ENCODE data around the gene ANO6.

DNA sequence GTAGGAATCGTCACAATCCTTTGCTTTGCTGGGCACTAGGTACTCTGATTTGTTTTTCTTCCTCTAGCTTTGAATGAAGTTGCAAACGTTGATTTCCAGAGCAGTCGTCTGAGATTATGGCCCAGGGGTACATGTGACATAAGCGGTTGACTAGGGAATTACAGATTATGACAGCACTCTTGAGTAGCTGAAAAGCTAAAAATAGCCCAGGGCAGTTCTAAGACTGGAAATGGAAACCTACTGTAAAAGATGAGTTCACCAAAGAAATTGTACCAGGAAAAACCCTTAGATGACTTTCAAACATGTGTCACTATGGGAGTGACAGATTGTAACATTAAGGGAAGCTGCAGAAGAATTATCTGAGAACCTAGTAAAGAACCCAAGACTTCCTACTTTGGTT is 108.5 kb downstream of the ANO6 start:
- TF ChIP-seq, protein P1, sequence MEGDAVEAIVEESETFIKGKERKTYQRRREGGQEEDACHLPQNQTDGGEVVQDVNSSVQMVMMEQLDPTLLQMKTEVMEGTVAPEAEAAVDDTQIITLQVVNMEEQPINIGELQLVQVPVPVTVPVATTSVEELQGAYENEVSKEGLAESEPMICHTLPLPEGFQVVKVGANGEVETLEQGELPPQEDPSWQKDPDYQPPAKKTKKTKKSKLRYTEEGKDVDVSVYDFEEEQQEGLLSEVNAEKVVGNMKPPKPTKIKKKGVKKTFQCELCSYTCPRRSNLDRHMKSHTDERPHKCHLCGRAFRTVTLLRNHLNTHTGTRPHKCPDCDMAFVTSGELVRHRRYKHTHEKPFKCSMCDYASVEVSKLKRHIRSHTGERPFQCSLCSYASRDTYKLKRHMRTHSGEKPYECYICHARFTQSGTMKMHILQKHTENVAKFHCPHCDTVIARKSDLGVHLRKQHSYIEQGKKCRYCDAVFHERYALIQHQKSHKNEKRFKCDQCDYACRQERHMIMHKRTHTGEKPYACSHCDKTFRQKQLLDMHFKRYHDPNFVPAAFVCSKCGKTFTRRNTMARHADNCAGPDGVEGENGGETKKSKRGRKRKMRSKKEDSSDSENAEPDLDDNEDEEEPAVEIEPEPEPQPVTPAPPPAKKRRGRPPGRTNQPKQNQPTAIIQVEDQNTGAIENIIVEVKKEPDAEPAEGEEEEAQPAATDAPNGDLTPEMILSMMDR (IDR thresholded peaks at IDR 0.05): no peak
- TF ChIP-seq POLR2A (IDR thresholded peaks at IDR 0.05): no peak
